ENCODE measurements around the gene GON4L. TPM values are rescaled to one million over a fixed set of nuclear protein-coding genes. Genes with fewer than 3 reads are reported as not detected.

Gene GON4L
- total RNA-seq, 1 donor from 2014 or later, result 57.0 TPM

DNA sequence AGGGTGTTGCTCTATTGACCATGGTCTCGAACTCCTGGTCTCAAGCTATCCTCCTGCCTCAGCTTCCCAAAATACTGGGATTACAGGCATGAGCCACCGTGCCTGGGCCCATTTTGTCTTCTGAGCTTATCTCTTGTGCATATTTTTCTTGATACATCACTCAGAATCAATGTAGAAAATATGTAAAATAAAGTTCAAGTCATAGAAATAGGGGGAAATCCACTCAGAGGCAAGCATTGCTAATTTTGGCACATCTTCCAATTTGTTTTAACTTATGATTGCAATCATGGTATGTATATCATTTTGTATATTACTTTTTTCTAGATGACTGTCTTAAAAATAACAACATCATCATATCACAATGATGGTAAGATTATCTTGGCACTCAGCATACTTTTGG is 32.6 kb upstream of the GON4L start:
- no peaks in the 10 kb centered on the region for H3K9me3 Mint-ChIP-seq (ENCODE audit: unreplicated experiment)
- peaks cover 34% of the 10 kb centered on the region for H3K4me1 Mint-ChIP-seq (ENCODE audit: unreplicated experiment)
- DNase-seq (ENCODE audit: extremely low spot score, unreplicated experiment), result no peak
- TF ChIP-seq, protein P1, sequence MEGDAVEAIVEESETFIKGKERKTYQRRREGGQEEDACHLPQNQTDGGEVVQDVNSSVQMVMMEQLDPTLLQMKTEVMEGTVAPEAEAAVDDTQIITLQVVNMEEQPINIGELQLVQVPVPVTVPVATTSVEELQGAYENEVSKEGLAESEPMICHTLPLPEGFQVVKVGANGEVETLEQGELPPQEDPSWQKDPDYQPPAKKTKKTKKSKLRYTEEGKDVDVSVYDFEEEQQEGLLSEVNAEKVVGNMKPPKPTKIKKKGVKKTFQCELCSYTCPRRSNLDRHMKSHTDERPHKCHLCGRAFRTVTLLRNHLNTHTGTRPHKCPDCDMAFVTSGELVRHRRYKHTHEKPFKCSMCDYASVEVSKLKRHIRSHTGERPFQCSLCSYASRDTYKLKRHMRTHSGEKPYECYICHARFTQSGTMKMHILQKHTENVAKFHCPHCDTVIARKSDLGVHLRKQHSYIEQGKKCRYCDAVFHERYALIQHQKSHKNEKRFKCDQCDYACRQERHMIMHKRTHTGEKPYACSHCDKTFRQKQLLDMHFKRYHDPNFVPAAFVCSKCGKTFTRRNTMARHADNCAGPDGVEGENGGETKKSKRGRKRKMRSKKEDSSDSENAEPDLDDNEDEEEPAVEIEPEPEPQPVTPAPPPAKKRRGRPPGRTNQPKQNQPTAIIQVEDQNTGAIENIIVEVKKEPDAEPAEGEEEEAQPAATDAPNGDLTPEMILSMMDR (IDR thresholded peaks at IDR 0.05), result no peak
- no peak overlapping the region for H3K4me3 Mint-ChIP-seq (ENCODE audit: unreplicated experiment)
- no peaks in the 10 kb centered on the region for H3K36me3 Mint-ChIP-seq (ENCODE audit: unreplicated experiment)
- no peaks in the 10 kb centered on the region for H3K27me3 Mint-ChIP-seq (ENCODE audit: unreplicated experiment)
- no peak overlapping the region for H3K27ac Mint-ChIP-seq (ENCODE audit: unreplicated experiment)

DNA sequence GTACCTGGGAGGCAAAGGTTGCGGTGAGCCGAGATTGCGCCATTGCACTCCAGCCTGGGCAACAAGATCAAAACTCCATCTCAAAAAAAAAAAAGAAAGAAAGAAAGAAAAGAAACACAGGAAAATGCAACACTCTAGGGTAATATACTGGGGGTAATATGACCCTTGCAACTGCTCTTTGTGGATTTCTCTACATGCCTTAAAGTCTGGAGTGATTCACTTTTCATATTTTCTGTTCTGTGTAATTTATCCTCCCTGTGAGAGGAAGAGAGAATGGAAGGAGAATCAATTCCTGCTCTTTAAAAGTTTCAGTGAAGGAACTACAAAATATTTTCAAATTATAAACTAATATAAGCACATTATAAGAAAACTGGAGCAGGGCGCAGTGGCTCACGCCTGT is 31.5 kb upstream of the GON4L start:
- H3K9me3 Mint-ChIP-seq (ENCODE audit: unreplicated experiment), result no peaks in the 10 kb centered on the region
- H3K27ac Mint-ChIP-seq (ENCODE audit: unreplicated experiment), result peak overlapping the region; percentile 68
- no peak for DNase-seq (ENCODE audit: extremely low spot score, unreplicated experiment)

GRCh38 chr1:155884982-155885381 is 28.0 kb upstream of the GON4L start:
- H3K4me1 Mint-ChIP-seq (ENCODE audit: unreplicated experiment), result peaks cover 15% of the 10 kb centered on the region
- no peak overlapping the region for H3K27ac Mint-ChIP-seq (ENCODE audit: unreplicated experiment)
- H3K9me3 Mint-ChIP-seq (ENCODE audit: unreplicated experiment), result no peaks in the 10 kb centered on the region
- no peaks in the 10 kb centered on the region for H3K27me3 Mint-ChIP-seq (ENCODE audit: unreplicated experiment)
- H3K36me3 Mint-ChIP-seq (ENCODE audit: unreplicated experiment), result peaks cover 6% of the 10 kb centered on the region
- TF ChIP-seq, protein P1 (IDR thresholded peaks at IDR 0.05), result no peak
- DNase-seq (ENCODE audit: extremely low spot score, unreplicated experiment), result no peak
- H3K4me3 Mint-ChIP-seq (ENCODE audit: unreplicated experiment), result no peak overlapping the region

More for the DNA sequence above, 31.5 kb upstream of the GON4L start:
- Mint-ChIP-seq H3K27me3 (ENCODE audit: unreplicated experiment) (no peaks in the 10 kb centered on the region), H3K4me3 (ENCODE audit: unreplicated experiment) (no peak overlapping the region), H3K4me1 (ENCODE audit: unreplicated experiment) (peaks cover 31% of the 10 kb centered on the region), H3K36me3 (ENCODE audit: unreplicated experiment) (no peaks in the 10 kb centered on the region)
- TF ChIP-seq, protein P1 (IDR thresholded peaks at IDR 0.05), result no peak

DNA sequence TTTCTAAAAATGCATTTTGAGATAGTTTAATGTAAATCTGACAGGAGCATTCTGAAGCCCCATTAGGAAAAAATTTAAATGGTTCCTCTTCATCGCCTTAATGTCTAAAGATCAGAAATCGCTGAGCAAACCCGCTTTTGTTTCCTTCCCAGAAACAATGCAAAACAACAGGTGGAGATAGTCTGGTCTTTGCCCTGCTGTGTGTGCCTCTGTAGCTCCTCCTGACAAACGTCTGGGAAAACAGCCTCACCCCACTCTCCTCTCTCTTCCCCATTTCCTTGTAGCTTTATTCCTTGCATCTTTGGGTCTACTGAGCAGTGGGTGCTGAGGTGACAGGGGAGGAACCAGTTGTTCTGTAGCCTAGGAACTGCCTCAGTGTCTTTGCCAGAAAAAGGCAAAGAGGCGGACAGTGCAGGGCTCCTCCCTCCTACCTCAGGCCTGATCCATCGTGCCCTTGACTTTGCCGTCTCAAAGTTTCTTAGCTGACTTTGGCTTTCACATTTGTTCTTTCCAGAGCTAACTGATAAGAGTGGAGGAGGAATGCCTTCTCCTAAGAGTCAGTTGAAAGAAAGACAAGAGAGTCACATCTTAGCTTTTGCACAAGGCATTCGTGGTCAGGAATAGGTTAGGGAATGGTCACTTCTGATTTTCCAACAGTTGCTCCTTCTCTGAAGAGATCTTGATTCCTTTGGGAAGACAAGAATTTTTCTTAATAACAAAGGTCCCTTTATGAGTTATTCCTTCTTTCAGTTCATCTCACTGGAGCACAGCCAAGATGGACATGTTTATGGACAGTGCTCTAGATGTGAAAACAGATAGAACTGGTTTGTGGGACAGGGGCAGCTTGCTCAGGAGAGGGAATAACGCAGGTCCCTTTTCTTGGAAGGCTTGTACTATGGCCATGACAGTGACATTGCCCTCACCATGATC is 27.3 kb upstream of the GON4L start:
- no peak for DNase-seq (ENCODE audit: extremely low spot score, unreplicated experiment)
- H3K36me3 Mint-ChIP-seq (ENCODE audit: unreplicated experiment), result peaks cover 6% of the 10 kb centered on the region
- H3K4me3 Mint-ChIP-seq (ENCODE audit: unreplicated experiment), result no peak overlapping the region
- no peaks in the 10 kb centered on the region for H3K27me3 Mint-ChIP-seq (ENCODE audit: unreplicated experiment)
- TF ChIP-seq, protein P1 (IDR thresholded peaks at IDR 0.05), result no peak
- peaks cover 15% of the 10 kb centered on the region for H3K4me1 Mint-ChIP-seq (ENCODE audit: unreplicated experiment)
- H3K27ac Mint-ChIP-seq (ENCODE audit: unreplicated experiment), result no peak overlapping the region
- no peaks in the 10 kb centered on the region for H3K9me3 Mint-ChIP-seq (ENCODE audit: unreplicated experiment)

DNA sequence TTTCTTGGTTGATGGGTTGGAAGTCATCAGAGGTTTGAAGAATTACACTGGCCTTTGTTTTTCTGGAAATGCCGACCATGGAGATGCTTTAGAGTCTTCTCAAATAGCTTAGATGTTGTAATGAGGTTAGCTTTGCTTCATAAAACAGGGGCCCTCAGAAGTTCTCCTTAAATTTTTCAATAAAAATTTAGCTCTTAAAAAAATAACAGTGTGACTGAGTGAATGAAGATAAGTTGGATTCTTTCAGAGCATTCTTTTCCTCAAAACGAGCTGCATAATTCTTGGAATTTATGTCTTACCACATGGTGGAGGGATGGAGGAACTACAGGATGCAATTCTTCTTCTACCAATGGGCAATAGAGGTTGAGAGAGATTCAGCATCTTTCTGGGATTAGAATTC is 25.8 kb upstream of the GON4L start:
- TF ChIP-seq, protein P1 (IDR thresholded peaks at IDR 0.05), result no peak
- Mint-ChIP-seq H3K27ac (ENCODE audit: unreplicated experiment) (no peak overlapping the region), H3K4me3 (ENCODE audit: unreplicated experiment) (no peak overlapping the region), H3K4me1 (ENCODE audit: unreplicated experiment) (peaks cover 7% of the 10 kb centered on the region), H3K9me3 (ENCODE audit: unreplicated experiment) (no peaks in the 10 kb centered on the region), H3K36me3 (ENCODE audit: unreplicated experiment) (peaks cover 6% of the 10 kb centered on the region), H3K27me3 (ENCODE audit: unreplicated experiment) (no peaks in the 10 kb centered on the region)
- DNase-seq (ENCODE audit: extremely low spot score, unreplicated experiment), result no peak
